ENCODE results near the gene CAV1. TPM values are rescaled to one million over a fixed set of nuclear protein-coding genes. Genes with fewer than 3 reads are reported as not detected.

CAV1 gene
- polyA plus RNA-seq, 1 donor (not counting 4 experiments of a cell fraction or from before 2014, with no cell fraction given), result 2,905 TPM

- Histone ChIP-seq H3K36me3 (ENCODE audit: control insufficient read depth in 2 of 2, extremely low read depth in 1 of 2, insufficient read depth in 2 of 2, low read length in 2 of 2) (peaks cover 33 to 61% of the 10 kb centered on the region in 2 experiments), H3K9me1 (ENCODE audit: control insufficient read depth, extremely low read depth, insufficient read depth, low read length) (no peaks in the 10 kb centered on the region), H3K4me2 (ENCODE audit: control insufficient read depth, extremely low read depth, insufficient read depth, low read depth, low read length) (no peak overlapping the region), H3K27me3 (ENCODE audit: control insufficient read depth, extremely low read depth, insufficient read depth, low read length) (no peaks in the 10 kb centered on the region), H3K9ac (ENCODE audit: control insufficient read depth, extremely low read depth, insufficient read depth, low read length) (no peak overlapping the region), H3K4me3 (ENCODE audit: control insufficient read depth in 2 of 3, extremely low read depth in 1 of 3, insufficient read depth in 2 of 3, low read depth in 1 of 3, low read length in 3 of 3) (no peak overlapping the region), H2AFZ (ENCODE audit: control insufficient read depth, low read length) (no peak overlapping the region), H4K20me1 (ENCODE audit: control insufficient read depth, extremely low read depth, insufficient read depth, low read length) (peaks cover 40% of the 10 kb centered on the region), H3K4me1 (ENCODE audit: control insufficient read depth, extremely low read depth, insufficient read depth, low read length) (peaks cover 14% of the 10 kb centered on the region), H3K27ac (ENCODE audit: control insufficient read depth, insufficient read depth, low read length) (peak overlapping the region; percentile 64), H3K79me2 (ENCODE audit: control insufficient read depth, insufficient read depth, low read length) (peaks cover 95% of the 10 kb centered on the region), H3K9me3 (ENCODE audit: control insufficient read depth, low read depth, low read length) (no peaks in the 10 kb centered on the region)
- no peak for DNase-seq (ENCODE audit: low read depth, low spot score)
- TF ChIP-seq EZH2 (IDR thresholded peaks at IDR 0.05; ENCODE audit: low read length) (no peak), CTCF (optimal IDR thresholded peaks at IDR 0.05 in 1 of 3, IDR thresholded peaks at IDR 0.05 in 1 of 3, conservative IDR thresholded peaks at IDR 0.05 in 1 of 3; ENCODE audit: extremely low read depth in 1 of 3, insufficient read depth in 2 of 3, low read length in 3 of 3) (no peak)
- FAIRE-seq, result no peak
- dilution Hi-C loops (cut with MboI; ENCODE audit: extremely low pct_ligation_motif_present, low sequenced_read_pairs), result no loop called here
These were observed 18.8 kb downstream of the CAV1 start for GRCh38 chr7:116543664-116544063.

- no peak for FAIRE-seq
- dilution Hi-C loops (cut with MboI; ENCODE audit: extremely low pct_ligation_motif_present, low sequenced_read_pairs), result no loop called here
- Histone ChIP-seq H3K4me2 (ENCODE audit: control insufficient read depth, extremely low read depth, insufficient read depth, low read depth, low read length) (no peak overlapping the region), H3K4me3 (ENCODE audit: control insufficient read depth in 2 of 3, extremely low read depth in 1 of 3, insufficient read depth in 2 of 3, low read depth in 1 of 3, low read length in 3 of 3) (no peak overlapping the region), H3K27me3 (ENCODE audit: control insufficient read depth, extremely low read depth, insufficient read depth, low read length) (no peaks in the 10 kb centered on the region), H2AFZ (ENCODE audit: control insufficient read depth, low read length) (no peak overlapping the region), H3K79me2 (ENCODE audit: control insufficient read depth, insufficient read depth, low read length) (peaks cover 95% of the 10 kb centered on the region), H3K9me3 (ENCODE audit: control insufficient read depth, low read depth, low read length) (no peaks in the 10 kb centered on the region), H3K27ac (ENCODE audit: control insufficient read depth, insufficient read depth, low read length) (no peak overlapping the region), H3K9ac (ENCODE audit: control insufficient read depth, extremely low read depth, insufficient read depth, low read length) (no peak overlapping the region), H3K4me1 (ENCODE audit: control insufficient read depth, extremely low read depth, insufficient read depth, low read length) (peaks cover 14% of the 10 kb centered on the region), H4K20me1 (ENCODE audit: control insufficient read depth, extremely low read depth, insufficient read depth, low read length) (peaks cover 38% of the 10 kb centered on the region), H3K9me1 (ENCODE audit: control insufficient read depth, extremely low read depth, insufficient read depth, low read length) (no peaks in the 10 kb centered on the region), H3K36me3 (ENCODE audit: control insufficient read depth in 2 of 2, extremely low read depth in 1 of 2, insufficient read depth in 2 of 2, low read length in 2 of 2) (peaks cover 37 to 58% of the 10 kb centered on the region in 2 experiments)
- TF ChIP-seq EZH2 (IDR thresholded peaks at IDR 0.05; ENCODE audit: low read length) (no peak), CTCF (optimal IDR thresholded peaks at IDR 0.05 in 1 of 3, IDR thresholded peaks at IDR 0.05 in 1 of 3, conservative IDR thresholded peaks at IDR 0.05 in 1 of 3; ENCODE audit: extremely low read depth in 1 of 3, insufficient read depth in 2 of 3, low read length in 3 of 3) (no peak)
- DNase-seq (ENCODE audit: low read depth, low spot score), result no peak
These were observed 19.7 kb downstream of the CAV1 start for GRCh38 chr7:116544487-116544886.
